Mammary epithelial cell (primary cell): ENCODE data around the gene CAPN3.

Experiments used
- EZH2 ChIP-seq: IDR thresholded peaks from 2 replicates; pipeline ENCODE4 v1.6.1; 2012; ENCODE audit warnings: low read length, inconsistent platforms, borderline replicate concordance
- TF ChIP-seq, protein P1 (sequence below), 2 donors: IDR thresholded peaks in 1 of 2; conservative IDR thresholded peaks in 1 of 2; 2 replicates each; pipeline ENCODE4 v1.5.1; 2011 to 2012; ENCODE audit warnings: inconsistent platforms in 2 of 2, low read length in 2 of 2, mild to moderate bottlenecking in 2 of 2, control low read depth in 1 of 2, low read depth in 1 of 2; ENCODE audit not compliant: insufficient read depth in 1 of 2; ENCODE audit errors: extremely low read depth in 1 of 2

DNA sequence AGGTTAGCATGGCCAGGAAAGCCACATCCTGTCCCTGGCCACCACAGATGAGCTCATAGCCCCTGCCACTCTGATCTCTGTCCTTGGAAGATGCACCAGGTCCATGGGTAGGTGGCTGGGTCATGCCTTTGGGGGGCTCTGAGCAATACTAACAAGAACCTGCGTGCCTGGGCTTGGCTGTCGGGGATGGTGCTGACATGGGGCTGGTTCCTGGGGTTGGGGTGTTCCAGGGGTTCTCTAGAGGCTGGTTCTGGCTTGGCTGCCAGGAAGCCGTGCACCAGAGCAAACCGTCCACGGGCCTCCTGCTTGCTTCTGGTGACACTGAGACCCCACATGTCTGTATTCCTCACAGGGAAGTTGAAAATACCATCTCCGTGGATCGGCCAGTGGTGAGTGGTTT is 44.1 kb downstream of the CAPN3 start:
- TF ChIP-seq, protein P1, sequence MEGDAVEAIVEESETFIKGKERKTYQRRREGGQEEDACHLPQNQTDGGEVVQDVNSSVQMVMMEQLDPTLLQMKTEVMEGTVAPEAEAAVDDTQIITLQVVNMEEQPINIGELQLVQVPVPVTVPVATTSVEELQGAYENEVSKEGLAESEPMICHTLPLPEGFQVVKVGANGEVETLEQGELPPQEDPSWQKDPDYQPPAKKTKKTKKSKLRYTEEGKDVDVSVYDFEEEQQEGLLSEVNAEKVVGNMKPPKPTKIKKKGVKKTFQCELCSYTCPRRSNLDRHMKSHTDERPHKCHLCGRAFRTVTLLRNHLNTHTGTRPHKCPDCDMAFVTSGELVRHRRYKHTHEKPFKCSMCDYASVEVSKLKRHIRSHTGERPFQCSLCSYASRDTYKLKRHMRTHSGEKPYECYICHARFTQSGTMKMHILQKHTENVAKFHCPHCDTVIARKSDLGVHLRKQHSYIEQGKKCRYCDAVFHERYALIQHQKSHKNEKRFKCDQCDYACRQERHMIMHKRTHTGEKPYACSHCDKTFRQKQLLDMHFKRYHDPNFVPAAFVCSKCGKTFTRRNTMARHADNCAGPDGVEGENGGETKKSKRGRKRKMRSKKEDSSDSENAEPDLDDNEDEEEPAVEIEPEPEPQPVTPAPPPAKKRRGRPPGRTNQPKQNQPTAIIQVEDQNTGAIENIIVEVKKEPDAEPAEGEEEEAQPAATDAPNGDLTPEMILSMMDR (conservative IDR thresholded peaks at IDR 0.05 in 1 of 2, IDR thresholded peaks at IDR 0.05 in 1 of 2; ENCODE audit: extremely low read depth in 1 of 2, insufficient read depth in 1 of 2, low read depth in 1 of 2, low read length in 2 of 2), result no peak
- TF ChIP-seq EZH2, result no peak
